Activated CD4-positive, alpha-beta T cell treated with anti-CD3 and anti-CD28 coated beads, Interleukin-2, Interleukin-6, amounts not matched to agents 100 ng/mL and 50 ng/mL, durations not matched to agents 16 hours and 8 hours (primary cell): ENCODE measurements around the gene RYR2.
A peak's percentile ranks its signal among the peaks of the same experiment; 100 is the strongest.

ENCODE experiments used
- DNase-seq: peaks from one replicate; pipeline ENCODE4 v3.0.0-alpha.2; 2020

RYR2 gene

GRCh38 chr1:237478842-237479241 lies 436.9 kb downstream of the RYR2 start:
- DNase-seq: peak; percentile 5

DNA sequence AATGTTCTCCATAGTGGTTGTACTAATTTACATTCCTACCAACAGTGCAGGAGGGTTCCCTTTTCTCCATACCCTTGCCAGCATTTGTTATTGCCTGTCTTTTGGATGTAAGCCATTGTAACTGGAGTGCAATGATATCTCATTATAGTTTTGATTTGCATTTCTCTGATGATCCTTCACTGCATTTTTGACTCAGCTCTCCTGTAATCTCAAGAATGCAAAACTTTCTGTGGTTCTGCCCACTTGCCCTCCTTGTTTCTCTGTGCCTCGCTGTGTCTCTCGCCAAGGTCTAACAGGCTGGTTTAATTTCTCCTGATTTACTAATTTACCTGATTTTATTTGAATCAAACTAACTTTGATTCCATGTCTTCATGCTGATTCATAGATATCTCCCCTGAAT lies 440.8 kb downstream of the RYR2 start:
- DNase-seq: no peak

DNA sequence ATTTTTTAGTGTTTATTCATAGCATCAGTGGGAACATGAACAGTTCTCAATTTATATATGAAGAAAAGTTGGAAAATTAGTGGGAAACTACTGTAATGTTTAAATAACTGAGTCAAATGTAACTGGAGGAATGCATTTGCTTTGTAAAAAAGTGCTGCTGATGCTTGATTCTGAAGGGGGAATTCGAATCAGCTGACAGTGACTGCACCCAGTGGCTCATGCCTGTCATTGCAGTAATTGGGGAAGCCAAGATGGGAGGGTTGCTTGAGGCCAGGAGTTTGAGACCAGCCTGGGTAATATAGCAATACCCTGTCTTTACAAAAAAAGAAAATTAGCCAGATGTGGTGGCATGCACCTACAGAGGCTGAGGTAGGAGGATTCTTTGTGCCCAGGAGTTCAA lies 450.4 kb downstream of the RYR2 start:
- DNase-seq: no peak

- DNase-seq: no peak
Observed at GRCh38 chr1:237500566-237500965, 458.6 kb downstream of the RYR2 start.

GRCh38 chr1:237503292-237503691 lies 461.3 kb downstream of the RYR2 start:
- no peak for DNase-seq

GRCh38 chr1:237507005-237507404 lies 465.0 kb downstream of the RYR2 start:
- DNase-seq: peak; percentile 39

- no peak for DNase-seq
Observed at GRCh38 chr1:237509748-237510147, 467.8 kb downstream of the RYR2 start.

DNA sequence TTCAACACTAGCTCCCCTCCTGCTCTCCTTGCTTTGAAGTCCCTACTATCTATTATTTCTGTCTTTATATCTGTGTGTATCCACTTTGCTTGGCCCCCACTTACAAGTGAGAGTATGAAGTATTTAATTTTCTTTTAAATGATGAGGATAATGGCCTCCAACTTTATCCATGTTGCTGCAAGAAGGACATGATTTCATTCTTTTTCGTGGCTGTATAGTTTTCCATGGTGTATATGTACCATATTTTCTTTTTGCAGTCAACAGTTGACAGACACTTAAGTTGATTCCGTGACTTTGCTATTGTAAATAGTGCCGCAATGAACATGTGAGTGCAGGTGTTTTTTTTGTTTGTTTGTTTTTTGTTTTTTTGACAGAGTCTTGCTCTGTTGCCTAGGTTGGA lies 483.1 kb downstream of the RYR2 start:
- DNase-seq: no peak

DNA sequence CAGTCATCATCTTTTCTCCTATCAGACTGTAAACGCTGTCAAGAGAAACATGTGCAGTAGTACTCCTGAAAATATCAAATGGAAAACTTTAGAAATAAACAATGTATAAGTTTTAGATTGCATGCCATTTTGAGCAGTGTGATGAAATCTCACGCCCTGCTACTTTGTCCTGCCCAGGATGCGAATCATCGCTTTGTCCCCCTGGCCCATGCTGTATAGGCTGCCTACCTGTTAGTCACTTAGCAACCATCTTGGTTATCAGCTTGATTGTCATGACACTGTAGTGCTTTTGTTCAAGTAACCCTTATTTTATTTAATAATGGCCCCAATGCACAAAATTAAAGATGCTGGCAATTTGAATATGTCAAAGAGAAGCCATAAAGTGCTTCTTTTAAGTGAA lies 485.8 kb downstream of the RYR2 start:
- DNase-seq: no peak

GRCh38 chr1:237528545-237528944 lies 486.6 kb downstream of the RYR2 start:
- no peak for DNase-seq

DNA sequence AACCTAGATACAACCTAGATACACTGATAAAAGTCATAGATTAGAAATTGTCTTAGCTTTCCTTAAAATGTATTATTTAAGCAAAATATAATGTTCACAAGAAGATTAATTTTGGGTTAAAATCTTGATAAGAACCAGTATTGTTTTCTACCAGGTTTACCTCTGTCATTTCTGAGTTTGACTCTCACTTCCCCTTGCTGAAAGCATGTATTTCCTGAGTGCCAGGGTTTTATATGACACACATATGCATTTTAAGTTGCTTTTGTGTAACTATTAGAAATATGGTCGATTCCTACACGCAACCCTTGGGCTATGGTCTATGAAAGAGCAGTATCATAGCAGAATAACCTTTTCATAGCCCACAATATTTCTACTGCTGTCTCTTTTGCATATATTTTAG lies 497.1 kb downstream of the RYR2 start:
- no peak for DNase-seq

GRCh38 chr1:237542525-237543418 lies 500.8 kb downstream of the RYR2 start:
- DNase-seq: no peak

DNA sequence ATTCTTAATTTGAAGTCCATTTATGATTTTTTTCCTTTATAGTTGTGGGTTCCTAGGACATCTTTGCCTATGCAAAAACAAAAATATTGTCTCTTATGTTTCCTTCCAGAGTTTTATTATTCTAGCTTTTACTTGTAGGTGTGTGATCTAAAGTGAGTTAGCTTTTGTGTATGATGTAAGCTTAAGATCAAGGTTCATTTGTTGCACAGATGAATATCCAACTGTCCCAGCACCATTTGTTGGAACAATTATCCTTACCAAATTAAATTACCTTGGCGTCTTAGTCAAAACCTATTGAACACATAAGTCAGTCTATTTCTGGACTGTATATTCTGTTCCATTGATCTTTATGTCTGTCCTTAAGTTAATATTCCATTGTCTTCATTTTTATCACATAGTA lies 511.1 kb downstream of the RYR2 start:
- DNase-seq: no peak

DNA sequence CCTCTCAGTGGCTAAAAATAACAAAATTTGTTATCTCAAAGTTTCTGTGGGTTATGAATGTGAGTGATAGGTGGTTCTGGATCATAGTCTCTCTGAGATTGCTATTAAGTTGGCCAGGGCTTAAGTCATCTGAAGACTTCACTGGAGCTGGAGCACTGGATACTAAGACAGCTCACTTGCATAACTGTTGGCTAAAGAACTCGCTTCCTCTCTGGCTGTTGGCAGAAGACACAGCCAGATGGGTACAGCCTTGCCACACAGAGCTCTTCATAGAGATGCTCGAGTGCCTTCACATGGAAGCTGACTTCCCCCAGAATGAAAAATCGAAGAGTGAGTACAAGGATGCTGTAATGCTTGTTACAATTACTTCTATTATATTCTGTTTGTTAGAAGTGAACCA lies 514.9 kb downstream of the RYR2 start:
- DNase-seq: no peak

- peak; percentile 70 for DNase-seq
Observed at GRCh38 chr1:237562242-237562823, 520.3 kb downstream of the RYR2 start.

- DNase-seq: no peak
Observed at GRCh38 chr1:237565236-237565635, 523.3 kb downstream of the RYR2 start.

DNA sequence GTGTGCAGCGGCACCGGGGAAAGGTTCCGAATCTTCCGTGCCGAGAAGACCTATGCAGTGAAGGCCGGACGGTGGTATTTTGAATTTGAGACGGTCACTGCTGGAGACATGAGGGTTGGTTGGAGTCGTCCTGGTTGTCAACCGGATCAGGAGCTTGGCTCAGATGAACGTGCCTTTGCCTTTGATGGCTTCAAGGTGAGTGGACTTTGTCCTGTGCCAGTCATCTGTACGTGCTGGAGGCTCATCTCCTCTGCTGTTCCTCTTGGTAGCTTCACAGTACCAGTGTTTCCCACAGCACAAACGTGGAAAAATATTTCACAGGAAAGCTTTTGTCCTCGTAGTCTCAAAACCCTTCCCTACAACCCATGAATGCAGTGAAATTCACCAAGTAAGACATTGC lies 524.6 kb downstream of the RYR2 start:
- no peak for DNase-seq

- no peak for DNase-seq
Observed at GRCh38 chr1:237568955-237569354, 527.0 kb downstream of the RYR2 start.

DNA sequence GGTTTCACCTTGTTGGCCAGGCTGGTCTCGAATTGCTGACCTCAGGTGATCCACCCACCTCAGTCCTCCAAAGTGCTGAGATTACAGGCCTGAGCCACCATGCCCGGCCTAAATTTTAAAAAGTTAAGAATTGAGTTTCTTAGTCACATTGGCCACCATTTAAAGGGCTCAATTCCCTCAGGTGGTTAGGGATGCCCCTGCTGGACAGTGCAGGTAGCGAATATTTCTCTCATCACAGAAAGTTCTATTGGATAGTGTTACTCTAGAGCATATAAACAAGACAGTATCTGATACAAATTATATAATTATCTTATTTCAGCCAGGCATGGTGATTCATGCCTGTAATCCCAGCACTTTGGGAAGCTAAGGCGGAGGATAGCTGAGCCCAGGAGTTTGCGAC lies 528.5 kb downstream of the RYR2 start:
- DNase-seq: no peak

GRCh38 chr1:237574536-237574935 lies 532.6 kb downstream of the RYR2 start:
- DNase-seq: no peak

DNA sequence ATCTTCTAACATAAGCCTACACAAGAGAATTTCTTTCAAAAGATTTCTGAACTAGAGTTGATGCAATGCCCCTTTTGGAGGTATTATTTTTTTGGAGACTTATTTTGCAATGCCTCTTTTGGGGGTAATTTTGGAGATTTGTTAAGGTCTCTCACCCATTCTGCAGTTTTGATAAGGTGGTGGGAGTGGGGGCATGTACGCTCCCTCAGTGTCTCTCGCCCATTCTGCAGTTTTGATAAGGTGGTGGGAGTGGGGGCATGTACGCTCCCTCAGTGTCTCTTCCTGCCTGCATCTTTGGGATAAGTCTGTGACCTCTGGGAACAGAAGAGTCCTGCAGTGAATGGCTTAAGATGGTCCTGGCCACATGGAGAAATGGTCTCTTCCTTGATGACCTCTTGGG lies 536.6 kb downstream of the RYR2 start:
- no peak for DNase-seq

- no peak for DNase-seq
Observed at GRCh38 chr1:237580726-237581125, 538.7 kb downstream of the RYR2 start.

- no peak for DNase-seq
Observed at GRCh38 chr1:237583270-237583669, 541.3 kb downstream of the RYR2 start.

DNA sequence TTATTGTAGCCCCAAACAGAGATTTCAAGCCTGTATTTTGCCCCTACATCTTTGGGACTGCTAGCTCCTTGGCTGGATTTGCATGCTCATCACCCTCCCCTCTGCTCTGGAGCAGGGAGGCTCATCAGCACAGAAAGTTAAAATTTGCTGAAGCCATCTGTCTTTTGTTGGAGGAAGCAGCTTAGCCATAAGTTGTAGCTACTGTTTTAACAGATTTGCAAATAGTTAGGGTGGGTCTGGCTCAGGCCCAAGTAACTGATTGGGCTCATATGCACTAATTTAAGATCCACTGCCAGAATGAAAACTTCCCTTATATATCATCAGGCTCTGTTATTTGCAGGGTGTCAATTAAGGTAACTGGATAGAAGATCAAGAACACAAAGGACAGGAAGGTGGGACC lies 541.8 kb downstream of the RYR2 start:
- DNase-seq: no peak

DNA sequence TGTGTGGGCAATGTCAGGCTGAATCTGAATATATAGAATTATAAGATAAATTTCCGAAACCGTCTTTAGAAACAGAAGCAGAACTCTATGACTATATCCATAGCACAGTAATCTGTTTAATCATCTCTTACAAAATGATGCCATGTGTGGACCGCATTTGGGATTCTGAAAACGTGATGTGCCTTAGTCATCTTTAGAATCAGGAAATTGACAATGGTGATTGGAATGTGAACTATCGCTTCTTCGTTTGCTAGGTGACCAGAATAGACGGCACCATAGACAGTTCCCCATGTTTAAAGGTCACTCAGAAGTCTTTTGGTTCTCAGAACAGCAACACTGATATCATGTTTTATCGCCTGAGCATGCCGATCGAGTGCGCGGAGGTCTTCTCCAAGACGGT lies 548.4 kb downstream of the RYR2 start:
- DNase-seq: no peak
